Measurements from ENCODE around the gene TMEM254. TPM values are rescaled to one million over a fixed set of nuclear protein-coding genes. Genes with fewer than 3 reads are reported as not detected.

Gene TMEM254
- total and polyA plus RNA-seq, 2 of the 4 experiments (the other 2 are of a cell fraction): 4.7 to 10.7 TPM

DNA sequence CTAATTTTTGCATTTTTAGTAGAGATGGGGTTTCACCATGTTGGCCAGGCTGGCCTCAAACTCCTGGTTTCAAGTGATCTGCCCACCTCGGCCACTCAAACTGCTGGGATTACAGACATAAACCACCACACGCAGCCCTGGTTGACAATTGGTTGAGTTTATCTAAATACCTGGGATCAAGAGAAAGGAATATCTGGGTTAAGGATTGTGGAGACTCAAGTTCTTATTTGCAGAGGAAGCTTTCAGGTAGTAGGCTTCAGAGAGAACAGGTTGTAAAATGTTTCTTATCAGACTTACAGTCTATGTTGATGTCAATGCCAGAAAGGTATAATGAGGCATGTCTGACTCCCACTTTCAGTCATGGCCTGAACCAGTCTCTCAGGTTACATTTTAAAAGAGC, 5.9 kb upstream of the TMEM254 start:
- H2BK15ac ChIP-seq (ENCODE audit: low read depth, low read length): no peak overlapping the region
- TF ChIP-seq, protein P1, sequence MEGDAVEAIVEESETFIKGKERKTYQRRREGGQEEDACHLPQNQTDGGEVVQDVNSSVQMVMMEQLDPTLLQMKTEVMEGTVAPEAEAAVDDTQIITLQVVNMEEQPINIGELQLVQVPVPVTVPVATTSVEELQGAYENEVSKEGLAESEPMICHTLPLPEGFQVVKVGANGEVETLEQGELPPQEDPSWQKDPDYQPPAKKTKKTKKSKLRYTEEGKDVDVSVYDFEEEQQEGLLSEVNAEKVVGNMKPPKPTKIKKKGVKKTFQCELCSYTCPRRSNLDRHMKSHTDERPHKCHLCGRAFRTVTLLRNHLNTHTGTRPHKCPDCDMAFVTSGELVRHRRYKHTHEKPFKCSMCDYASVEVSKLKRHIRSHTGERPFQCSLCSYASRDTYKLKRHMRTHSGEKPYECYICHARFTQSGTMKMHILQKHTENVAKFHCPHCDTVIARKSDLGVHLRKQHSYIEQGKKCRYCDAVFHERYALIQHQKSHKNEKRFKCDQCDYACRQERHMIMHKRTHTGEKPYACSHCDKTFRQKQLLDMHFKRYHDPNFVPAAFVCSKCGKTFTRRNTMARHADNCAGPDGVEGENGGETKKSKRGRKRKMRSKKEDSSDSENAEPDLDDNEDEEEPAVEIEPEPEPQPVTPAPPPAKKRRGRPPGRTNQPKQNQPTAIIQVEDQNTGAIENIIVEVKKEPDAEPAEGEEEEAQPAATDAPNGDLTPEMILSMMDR (conservative IDR thresholded peaks at IDR 0.05; ENCODE audit: low read depth, low read length): no peak
- no peak for TF ChIP-seq RFX5 (IDR thresholded peaks at IDR 0.05; ENCODE audit: low read depth, low read length)
- H3K18ac ChIP-seq (ENCODE audit: low read depth, low read length): no peak overlapping the region
- H3K27me3 ChIP-seq (ENCODE audit: control insufficient read depth, insufficient read depth, low read length): no peaks in the 10 kb centered on the region
- no peaks in the 10 kb centered on the region for H3K4me1 ChIP-seq (ENCODE audit: control insufficient read depth, insufficient read depth, low read length)
- H3K9ac ChIP-seq (ENCODE audit: low read depth, low read length): no peak overlapping the region
- no CpG with 5 or more reads among the region's 2 CpGs for WGBS, 2 experiments (ENCODE audit: extremely low coverage in 2 of 2, insufficient read length in 1 of 2)
- dilution Hi-C loops (cut with HindIII; ENCODE audit: low sequenced_read_pairs, unreplicated experiment) (no loop called here), in situ Hi-C loops (cut with MboI; ENCODE audit: low sequenced_read_pairs) (no loop called here), intact Hi-C loops (cut with micrococcal nuclease) (no loop called here)
- H2BK20ac ChIP-seq (ENCODE audit: low read depth, low read length): no peak overlapping the region
- no peak overlapping the region for H3K4ac ChIP-seq (ENCODE audit: low read depth, low read length)
- CTCF ChIA-PET: no interaction called here
- no peak overlapping the region for H3K4me2 ChIP-seq (ENCODE audit: low read depth, low read length)
- H3K79me1 ChIP-seq (ENCODE audit: low read depth in 1 of 2, low read length in 2 of 2): no peaks in the 10 kb centered on the region
- DNase-seq (no peak), ATAC-seq (ENCODE audit: low read depth) (no peak)
- H4K91ac ChIP-seq (ENCODE audit: insufficient read depth, low read depth, low read length): no peak overlapping the region
- no peaks in the 10 kb centered on the region for H3K36me3 ChIP-seq (ENCODE audit: control insufficient read depth, insufficient read depth, low read length)
- no peak overlapping the region for H3K56ac ChIP-seq (ENCODE audit: extremely low read depth, insufficient read depth, low read length)
- no peak overlapping the region for H3K14ac ChIP-seq (replicated peaks; ENCODE audit: low read depth, low read length)
- H3K4me3 ChIP-seq (ENCODE audit: insufficient read depth, low read depth, low read length): no peak overlapping the region
- no peak overlapping the region for H3K23ac ChIP-seq (ENCODE audit: low read depth, low read length)
- POLR2A ChIA-PET (ENCODE audit: unreplicated experiment): no interaction called here
- H2BK5ac ChIP-seq (ENCODE audit: low read depth, low read length, poor library complexity, severe bottlenecking): no peak overlapping the region
- no peaks in the 10 kb centered on the region for H3K9me1 ChIP-seq (ENCODE audit: insufficient read depth, low read length)
- H2AFZ ChIP-seq (replicated peaks; ENCODE audit: low read length, poor library complexity): no peak overlapping the region
- H2AK5ac ChIP-seq (ENCODE audit: low read depth, low read length): no peak overlapping the region
- H4K20me1 ChIP-seq (ENCODE audit: insufficient read depth, low read length): no peaks in the 10 kb centered on the region
- H4K5ac ChIP-seq (ENCODE audit: low read depth, low read length): no peak overlapping the region
- no peak overlapping the region for H2AK9ac ChIP-seq (replicated peaks; ENCODE audit: low read depth, low read length, poor library complexity)
- H3K27ac ChIP-seq (ENCODE audit: insufficient read depth, low read length): no peak overlapping the region
- no peaks in the 10 kb centered on the region for H3K9me3 ChIP-seq (ENCODE audit: control insufficient read depth, insufficient read depth, low read length)
- no TSS peak for BruUV-seq (replicated peaks)
- no peak overlapping the region for H2BK120ac ChIP-seq (ENCODE audit: low read depth, low read length)
- H4K8ac ChIP-seq (ENCODE audit: low read depth in 2 of 2, low read length in 2 of 2): no peak overlapping the region
